Esophagus muscularis mucosa (tissue), 4 donors: ENCODE results near the gene GALM. TPM values are rescaled to one million over a fixed set of nuclear protein-coding genes. Genes with fewer than 3 reads are reported as not detected.

Source experiments
- DNase-seq: peaks from one replicate; pipeline ENCODE4 v3.0.0-alpha.2; 2017; ENCODE audit errors: extremely low spot score
- H3K27ac ChIP-seq, 4 donors: fragments of 200-600 bp; sonication (generic); replicated peaks in 1 of 4; 1 replicate in 3 of 4; 2 replicates in 1 of 4; pipeline ENCODE4 v1.5.1; 2016 to 2019; ENCODE audit warnings: mild to moderate bottlenecking in 1 of 4
- H3K27me3 ChIP-seq, 4 donors: fragments of 200-600 bp; sonication (generic); one replicate each; pipeline versions ENCODE4 v1.5.1 to v1.6.0; 2016 to 2019
- H3K36me3 ChIP-seq, 4 donors: fragments of 200-600 bp; sonication (generic); one replicate each; pipeline ENCODE4 v1.5.1; 2016 to 2019
- H3K4me1 ChIP-seq, 4 donors: fragments of 200-600 bp; sonication (generic); one replicate each; pipeline ENCODE4 v1.5.1; 2016 to 2019
- H3K4me3 ChIP-seq, 4 donors: fragments of 200-600 bp; sonication (generic); 1 replicate in 2 of 4; 2 replicates in 2 of 4; pipeline ENCODE4 v1.5.1; 2016 to 2019; ENCODE audit warnings: mild to moderate bottlenecking in 4 of 4, moderate library complexity in 1 of 4
- H3K9me3 ChIP-seq, 4 donors: fragments of 200-600 bp; sonication (generic); 1 replicate in 3 of 4; 2 replicates in 1 of 4; pipeline ENCODE4 v1.5.1; 2016 to 2019
- CTCF ChIP-seq, 3 experiments: fragments of 200-600 bp in 2 of 3; fragments of 450-650 bp in 1 of 3; sonication (generic) in 2 of 3; IDR thresholded peaks; one replicate each; pipeline ENCODE4 v1.5.1; 2017 to 2019; ENCODE audit warnings: antibody characterized with exemption in 3 of 3, mild to moderate bottlenecking in 2 of 3, moderate library complexity in 1 of 3
- EP300 ChIP-seq: sonication (generic); formaldehyde crosslinking; IDR thresholded peaks from one replicate; pipeline ENCODE4 v1.6.1; 2017; ENCODE audit warnings: antibody characterized with exemption
- POLR2A ChIP-seq: fragments of 450-650 bp; IDR thresholded peaks from one replicate; pipeline ENCODE4 v1.6.1; 2017; ENCODE audit warnings: antibody characterized with exemption, moderate library complexity, mild to moderate bottlenecking, low read depth
- POLR2AphosphoS5 ChIP-seq, 2 donors: sonication (generic); formaldehyde crosslinking; IDR thresholded peaks; one replicate each; pipeline ENCODE4 v1.6.1; 2017; ENCODE audit warnings: antibody characterized with exemption in 2 of 2
- WGBS: methylation state at CpG from one replicate; pipeline ENCODE4 v1.1.5; 2018; 5-methylcytosine and 5-hydroxymethylcytosine counted together
- intact Hi-C: fragments of 100-400 bp; cut with DNase I; formaldehyde crosslinking; loops from one replicate; pipeline ENCODE4 v1.15.1; 2023
- total RNA-seq, 4 donors: library from RNA; depleted of rRNA; stranded (reverse); fragments of >200 nt; gene quantifications; one replicate each; pipeline versions ENCODE4 v1.1.0 to v1.2.1, GENCODE V29; 2016

GALM gene
- total RNA-seq, 4 donors from 2014 or later = 8.3 to 14.6 (median 11.6) TPM

- no peak overlapping the region for H3K4me3 ChIP-seq
- 96% methylated on average over 7 of the region's 7 CpGs for WGBS
- no peak for TF ChIP-seq CTCF (IDR thresholded peaks at IDR 0.05)
- TF ChIP-seq POLR2A = no peak
- no peak for TF ChIP-seq POLR2AphosphoS5 (IDR thresholded peaks at IDR 0.05)
- TF ChIP-seq EP300 = no peak
- intact Hi-C loops = loop anchor here (2.0 kb wide), 1 partner anchor 15 kb away; no protein-coding TSS in a partner anchor
- no peak for DNase-seq
- no peaks in the 10 kb centered on the region for H3K9me3 ChIP-seq
- H3K27me3 ChIP-seq = no peaks in the 10 kb centered on the region
- H3K36me3 ChIP-seq = peaks cover 0 to 78% (median 52%) of the 10 kb centered on the region in 4 donors
- peaks cover 0 to 6% (median 2%) of the 10 kb centered on the region in 4 donors for H3K4me1 ChIP-seq
- no peak overlapping the region for H3K27ac ChIP-seq
Observed at GRCh38 chr2:38683766-38684165, 17.9 kb downstream of the GALM start.

GRCh38 chr2:38685116-38685735 is 19.3 kb downstream of the GALM start:
- intact Hi-C loops = loop anchor here (2.0 kb wide), 1 partner anchor 14 kb away; no protein-coding TSS in a partner anchor
- WGBS = 80% methylated on average over 3 of the region's 3 CpGs
- H3K27ac ChIP-seq = no peak overlapping the region

GRCh38 chr2:38690499-38691420 is 24.8 kb downstream of the GALM start:
- intact Hi-C loops = no loop called here
- WGBS = 86% methylated on average over 7 of the region's 8 CpGs
- no peak for TF ChIP-seq POLR2AphosphoS5 (IDR thresholded peaks at IDR 0.05)
- TF ChIP-seq POLR2A = no peak
- no peak for TF ChIP-seq EP300
- TF ChIP-seq CTCF (IDR thresholded peaks at IDR 0.05) = no peak
- Histone ChIP-seq H3K27ac (no peak overlapping the region), H3K36me3 (peaks cover 5 to 56% (median 21%) of the 10 kb centered on the region in 4 donors), H3K27me3 (no peaks in the 10 kb centered on the region), H3K4me3 (no peak overlapping the region), H3K4me1 (peaks cover 0 to 7% (median 0%) of the 10 kb centered on the region in 4 donors), H3K9me3 (no peaks in the 10 kb centered on the region)
- no peak for DNase-seq

More at GRCh38 chr2:38685116-38685735, 19.3 kb downstream of the GALM start:
- Histone ChIP-seq H3K4me3 (no peak overlapping the region), H3K4me1 (peaks cover 0 to 6% (median 2%) of the 10 kb centered on the region in 4 donors), H3K36me3 (peaks cover 1 to 79% (median 45%) of the 10 kb centered on the region in 4 donors), H3K9me3 (no peaks in the 10 kb centered on the region), H3K27me3 (no peaks in the 10 kb centered on the region)
- TF ChIP-seq EP300 = no peak
- no peak for TF ChIP-seq POLR2AphosphoS5 (IDR thresholded peaks at IDR 0.05)
- no peak for TF ChIP-seq POLR2A
- no peak for TF ChIP-seq CTCF (IDR thresholded peaks at IDR 0.05)
- no peak for DNase-seq

- Histone ChIP-seq H3K27ac (no peak overlapping the region), H3K9me3 (no peaks in the 10 kb centered on the region), H3K27me3 (no peaks in the 10 kb centered on the region), H3K4me1 (peaks cover 0 to 7% (median 0%) of the 10 kb centered on the region in 4 donors), H3K36me3 (peaks cover 5 to 53% (median 21%) of the 10 kb centered on the region in 4 donors), H3K4me3 (no peak overlapping the region)
- no peak for TF ChIP-seq POLR2AphosphoS5 (IDR thresholded peaks at IDR 0.05)
- TF ChIP-seq EP300 = no peak
- no peak for TF ChIP-seq CTCF (IDR thresholded peaks at IDR 0.05)
- TF ChIP-seq POLR2A = no peak
- 96% methylated on average over 2 of the region's 2 CpGs for WGBS
- no peak for DNase-seq
- intact Hi-C loops = no loop called here
Observed at GRCh38 chr2:38691994-38692393, 26.1 kb downstream of the GALM start.
